HG03571 (cell line): ENCODE data around the gene BRF1.
"Not testable (repeated sequence)": the region's sequence is repeated elsewhere in the genome, so short reads cannot be mapped to it uniquely, and the experiment has no call there.

ENCODE experiments used
- ATAC-seq: cut with Tn5 transposase; IDR thresholded peaks from one replicate; pipeline ENCODE4 v1.9.1; 2021; ENCODE audit not compliant: unreplicated experiment

Gene BRF1

DNA sequence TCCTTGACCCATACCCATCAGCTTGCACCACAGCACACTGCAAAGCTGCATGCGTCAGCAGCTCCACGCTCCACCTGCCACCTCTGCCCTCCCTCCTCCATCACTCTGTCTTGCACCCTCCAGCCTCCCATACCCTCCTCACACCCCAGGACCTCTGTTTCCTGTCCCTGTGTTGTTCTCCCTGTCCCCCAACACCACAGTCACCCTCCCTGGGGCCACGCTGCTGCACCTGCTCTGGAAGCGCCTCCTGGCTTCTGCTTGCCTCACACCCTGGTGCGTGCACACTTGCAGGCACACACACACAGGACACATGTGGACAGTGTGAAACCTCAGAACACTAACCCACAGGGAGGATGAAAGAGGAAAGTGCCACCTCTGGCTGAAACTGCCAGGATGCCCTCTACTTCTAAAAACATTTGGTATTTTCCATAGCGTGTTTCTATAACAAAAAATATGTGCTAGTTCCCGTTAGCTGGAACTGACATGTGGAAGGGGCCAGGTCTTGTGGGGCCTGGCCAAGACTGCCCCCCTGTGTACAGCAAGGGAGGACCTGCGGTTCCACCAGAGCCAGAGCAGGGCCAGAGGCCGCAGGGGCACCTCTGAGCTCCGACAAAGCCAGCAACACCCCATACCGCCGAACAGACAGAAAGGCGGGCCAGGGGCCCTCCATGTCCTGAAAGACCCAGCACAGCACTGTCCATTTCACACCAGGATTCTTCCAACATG lies 10.0 kb downstream of the BRF1 start:
- no peak for ATAC-seq

- not testable (repeated sequence) for ATAC-seq
Measured at GRCh38 chr14:105288936-105289335, 11.9 kb downstream of the BRF1 start.

DNA sequence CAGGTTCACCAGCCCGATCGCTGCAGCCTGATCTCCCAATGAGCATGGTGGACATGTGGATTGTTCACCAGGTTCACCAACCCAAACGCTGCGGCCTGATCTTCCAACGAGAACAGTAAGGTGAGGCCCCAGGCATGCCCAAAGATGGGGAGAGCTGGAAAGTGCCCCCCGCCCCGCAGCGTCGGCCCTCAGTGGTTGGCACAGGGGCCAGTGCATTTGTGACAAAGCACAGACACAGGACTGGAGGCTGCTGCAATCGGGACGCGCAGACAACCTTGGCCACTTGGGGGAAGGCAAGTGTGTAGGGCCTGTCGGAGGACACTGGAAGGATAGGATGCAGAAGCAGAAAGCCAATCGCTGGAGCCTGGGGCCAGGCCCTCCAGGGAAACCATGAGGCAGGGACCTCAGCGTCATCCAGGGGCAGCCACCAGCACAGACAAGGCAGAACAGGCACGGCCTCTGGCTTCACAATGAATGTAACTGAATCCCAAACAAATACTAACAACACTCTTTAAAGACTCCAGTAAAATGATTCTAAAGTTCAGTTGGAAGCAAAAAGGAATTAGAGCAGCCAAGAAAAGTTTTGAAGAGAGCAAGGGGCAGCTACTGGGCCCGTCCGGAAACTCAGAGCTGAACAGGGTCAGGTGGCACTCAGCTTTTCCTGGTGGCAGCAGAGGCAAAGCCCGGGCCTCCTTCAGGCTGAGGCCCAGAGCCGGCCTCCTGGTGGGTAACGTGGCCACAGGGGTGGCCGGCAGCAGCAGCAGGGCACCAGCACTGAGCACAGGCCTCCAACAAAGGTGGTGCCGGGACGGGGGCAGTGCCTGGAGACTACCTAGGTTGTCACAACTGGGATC lies 13.3 kb downstream of the BRF1 start:
- no peak for ATAC-seq

DNA sequence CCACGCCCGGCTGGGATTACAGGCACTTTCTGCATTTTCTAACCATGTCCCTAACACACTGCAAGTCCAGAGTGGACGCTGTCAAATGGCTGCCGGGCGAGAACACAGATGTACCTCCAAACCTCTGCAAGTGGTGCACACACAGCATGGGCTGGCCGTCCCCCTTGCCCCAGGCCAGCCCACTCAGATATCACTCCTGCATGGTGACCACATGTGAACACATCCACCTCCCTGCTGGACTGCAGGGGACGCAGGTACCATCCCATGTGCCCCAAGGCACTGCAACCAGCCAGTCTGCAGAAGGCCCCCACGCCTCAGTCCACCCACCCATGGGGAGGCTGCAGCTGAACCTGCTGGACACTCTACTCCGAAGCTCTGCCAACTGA lies 14.0 kb downstream of the BRF1 start:
- no peak for ATAC-seq

- ATAC-seq: no peak
Measured at GRCh38 chr14:105285174-105285573, 15.6 kb downstream of the BRF1 start.

DNA sequence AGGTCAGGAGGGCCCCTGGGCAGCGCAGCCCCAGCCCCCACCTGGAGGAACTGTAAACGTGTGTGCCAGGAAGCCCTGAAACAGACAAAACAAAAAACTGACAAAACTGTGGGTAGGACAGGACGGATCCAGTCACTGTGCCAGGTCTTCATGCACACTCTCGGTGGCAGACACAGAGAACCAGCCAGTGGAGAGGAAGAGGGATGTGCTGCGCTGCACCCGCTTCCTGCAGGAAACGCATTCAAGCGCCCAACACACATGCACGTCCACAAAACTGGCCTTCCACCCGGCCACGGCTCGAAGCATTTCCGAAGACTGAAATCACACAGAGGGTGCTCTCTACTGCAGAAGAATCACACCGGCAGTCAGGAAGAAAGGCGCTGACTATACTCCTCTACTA lies 16.9 kb downstream of the BRF1 start:
- ATAC-seq: no peak

GRCh38 chr14:105283028-105283427 lies 17.8 kb downstream of the BRF1 start:
- ATAC-seq: no peak

DNA sequence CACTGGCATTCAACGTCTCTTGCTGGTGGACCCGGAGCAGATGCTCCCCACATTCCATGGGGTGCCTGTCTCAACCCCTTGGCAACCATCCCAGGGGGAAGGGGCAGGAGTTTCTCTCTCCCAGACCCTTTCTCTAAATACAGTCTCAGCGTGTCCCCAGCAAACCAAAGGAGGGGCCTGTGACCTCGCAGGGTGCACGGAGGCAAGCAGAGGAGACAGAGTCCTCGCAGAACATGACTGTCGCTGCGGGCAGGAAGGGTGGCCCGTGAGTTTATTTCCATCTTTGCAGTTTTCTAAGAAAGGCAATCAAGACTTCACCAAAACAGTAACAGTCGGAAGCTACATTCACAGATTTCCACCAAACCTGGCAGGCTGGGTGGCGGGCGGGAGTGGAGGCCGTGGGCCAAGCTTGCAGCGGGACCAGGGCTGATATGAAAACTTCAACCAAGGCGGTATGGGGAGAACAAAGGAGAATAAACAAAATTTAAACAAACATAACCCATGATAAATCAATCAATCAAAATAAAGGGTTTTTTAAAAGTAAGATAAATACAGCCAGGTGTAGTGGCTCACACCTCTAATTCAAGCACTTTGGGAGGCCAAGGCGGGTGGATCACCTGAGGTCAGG lies 18.6 kb downstream of the BRF1 start:
- no peak for ATAC-seq

GRCh38 chr14:105281371-105282097 lies 19.3 kb downstream of the BRF1 start:
- ATAC-seq: no peak

DNA sequence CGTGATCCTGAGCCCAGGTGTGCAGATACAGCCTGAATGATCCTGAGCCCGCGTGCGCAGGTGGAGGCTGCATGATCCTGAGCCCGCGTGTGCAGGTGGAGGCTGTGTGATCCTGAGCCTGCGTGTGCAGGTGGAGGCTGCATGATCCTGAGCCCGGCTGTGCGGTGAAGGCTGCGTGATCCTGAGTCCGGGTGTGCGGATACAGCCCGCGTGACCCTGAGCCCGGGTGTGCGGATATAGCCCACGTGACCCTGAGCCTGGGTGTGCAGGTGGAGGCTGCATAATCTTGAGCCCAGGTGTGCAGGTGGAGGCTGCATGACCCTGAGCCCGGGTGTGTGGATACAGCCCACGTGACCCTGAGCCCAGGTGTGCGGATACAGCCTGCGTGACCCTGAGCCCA lies 20.3 kb downstream of the BRF1 start:
- ATAC-seq: no peak

- ATAC-seq: no peak
Measured at GRCh38 chr14:105279642-105280361, 21.0 kb downstream of the BRF1 start.

- not testable (repeated sequence) for ATAC-seq
Measured at GRCh38 chr14:105277448-105277847, 23.4 kb downstream of the BRF1 start.

- no peak for ATAC-seq
Measured at GRCh38 chr14:105275267-105275946, 25.4 kb downstream of the BRF1 start.

DNA sequence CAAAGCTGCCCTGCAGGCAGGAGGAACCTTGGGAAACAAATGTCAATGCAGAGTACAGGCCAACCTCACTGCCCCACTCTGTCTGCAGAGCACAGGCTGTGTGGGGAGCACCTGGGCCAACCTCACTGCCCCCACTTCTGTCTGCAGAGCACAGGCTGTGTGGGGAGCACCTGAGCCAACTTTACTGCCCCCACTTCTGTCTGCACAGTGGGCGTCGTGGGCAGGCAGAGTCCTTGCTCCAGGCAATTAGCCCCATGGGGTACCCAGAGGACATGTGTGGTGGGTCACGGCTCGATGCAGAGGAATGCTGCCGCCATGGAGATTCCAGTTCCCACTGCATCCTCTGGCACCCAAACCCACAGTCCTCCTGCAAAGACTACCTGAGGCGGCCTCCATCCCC lies 26.2 kb downstream of the BRF1 start:
- no peak for ATAC-seq

DNA sequence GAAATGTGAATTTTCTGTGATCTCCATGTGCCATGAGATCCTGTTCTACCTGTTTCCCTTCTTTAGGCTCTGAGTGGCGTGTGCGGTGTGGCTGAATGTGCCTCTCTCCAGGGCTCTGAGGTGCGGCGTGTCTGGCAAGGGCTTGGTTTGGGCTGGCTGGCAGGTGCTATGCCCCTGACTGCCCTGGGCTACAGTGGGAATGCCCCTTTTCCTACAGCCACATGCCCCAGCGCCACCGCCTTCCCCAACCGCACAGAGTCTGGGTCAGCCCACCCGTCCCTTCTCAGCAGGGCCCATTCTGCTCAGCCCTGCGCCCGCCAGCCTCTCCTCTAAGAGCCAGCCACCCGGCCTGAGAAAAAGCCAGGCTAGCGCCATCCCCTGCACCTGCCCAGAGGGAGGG lies 27.7 kb downstream of the BRF1 start:
- no peak for ATAC-seq

- no peak for ATAC-seq
Measured at GRCh38 chr14:105272623-105273022, 28.2 kb downstream of the BRF1 start.

DNA sequence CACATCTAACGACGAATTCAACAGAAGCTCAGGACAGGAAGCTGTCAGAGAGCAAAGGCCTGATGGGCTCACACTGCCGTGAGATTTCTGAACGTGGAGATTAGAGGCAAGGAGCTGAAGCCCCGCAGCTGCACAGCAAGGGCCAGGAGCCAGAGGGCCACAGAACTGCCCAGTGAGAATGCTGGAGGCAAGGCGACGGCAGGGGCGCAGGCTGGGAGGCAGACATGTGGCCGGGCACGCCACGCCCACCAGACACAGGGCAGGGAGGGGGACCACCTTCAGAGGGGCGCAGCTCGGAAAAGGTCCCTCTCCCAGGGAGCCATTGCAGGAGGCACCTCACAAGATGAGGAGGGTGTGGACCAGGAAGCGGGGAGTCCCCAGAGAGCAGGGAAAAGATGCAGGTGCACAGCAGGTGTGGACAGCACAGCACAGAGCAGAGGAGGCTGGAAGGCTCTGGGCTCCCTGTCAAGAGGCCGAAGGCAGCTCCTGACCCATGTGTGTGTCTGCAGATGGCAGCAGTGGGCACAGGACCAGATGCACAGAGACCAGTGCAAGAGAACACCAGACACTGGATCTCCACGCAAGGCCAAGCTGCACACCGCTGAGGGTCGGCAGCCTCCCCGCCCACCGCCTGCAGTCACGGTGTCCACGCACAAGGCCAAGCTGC lies 29.4 kb downstream of the BRF1 start:
- no peak for ATAC-seq

DNA sequence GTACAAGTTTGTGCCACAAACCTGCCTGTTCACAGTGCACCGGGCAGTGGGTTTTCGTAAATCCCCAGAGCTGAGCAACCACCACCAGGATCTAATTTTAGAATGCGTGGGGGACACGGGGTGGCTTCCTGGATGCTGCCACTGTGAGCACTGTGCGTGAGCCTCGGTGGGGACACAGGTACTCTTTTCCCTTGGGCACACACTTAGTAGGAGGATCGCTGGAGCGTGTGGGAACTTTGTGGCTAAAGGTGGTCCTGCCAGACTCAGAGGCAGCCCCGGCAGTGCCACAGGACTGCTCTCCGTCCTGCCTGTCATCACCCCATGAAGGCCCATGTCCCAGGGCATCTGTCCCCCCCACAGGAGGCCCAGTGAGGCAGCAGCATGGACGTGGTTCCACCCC lies 31.4 kb downstream of the BRF1 start:
- no peak for ATAC-seq

- no peak for ATAC-seq
Measured at GRCh38 chr14:105268736-105269354, 32.0 kb downstream of the BRF1 start.
